ENCODE data around the gene ANGPTL4. TPM values are rescaled to one million over a fixed set of nuclear protein-coding genes. Genes with fewer than 3 reads are reported as not detected.
"Not testable (repeated sequence)": the region's sequence is repeated elsewhere in the genome, so short reads cannot be mapped to it uniquely, and the experiment has no call there.

The ANGPTL4 gene
- total RNA-seq, 1 donor from 2014 or later: 22.4 TPM

DNA sequence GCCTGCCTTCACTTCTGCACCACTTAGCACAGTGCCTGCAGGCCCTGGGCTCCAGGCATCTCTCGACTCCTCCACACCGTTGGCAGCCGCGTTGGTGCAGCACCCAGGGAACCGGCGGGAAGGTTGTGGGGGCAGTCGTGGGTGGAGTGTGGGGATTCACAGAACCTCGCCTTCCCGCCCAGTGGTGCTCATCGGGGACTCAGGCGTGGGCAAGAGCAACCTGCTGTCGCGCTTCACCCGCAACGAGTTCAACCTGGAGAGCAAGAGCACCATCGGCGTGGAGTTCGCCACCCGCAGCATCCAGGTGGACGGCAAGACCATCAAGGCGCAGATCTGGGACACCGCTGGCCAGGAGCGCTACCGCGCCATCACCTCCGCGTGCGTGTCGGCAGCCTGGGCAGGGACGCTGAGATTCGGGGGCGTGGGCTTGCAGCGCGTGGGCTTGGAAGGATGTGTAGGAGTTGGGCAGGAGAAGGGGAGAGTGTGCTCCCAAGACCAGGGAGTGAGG is 35.8 kb downstream of the ANGPTL4 start:
- no peaks in the 10 kb centered on the region for H3K36me3 ChIP-seq (ENCODE audit: control insufficient read depth, insufficient read depth, low read length)
- no peaks in the 10 kb centered on the region for H3K27me3 ChIP-seq (ENCODE audit: control insufficient read depth, insufficient read depth, low read length)
- TF ChIP-seq, protein P1, sequence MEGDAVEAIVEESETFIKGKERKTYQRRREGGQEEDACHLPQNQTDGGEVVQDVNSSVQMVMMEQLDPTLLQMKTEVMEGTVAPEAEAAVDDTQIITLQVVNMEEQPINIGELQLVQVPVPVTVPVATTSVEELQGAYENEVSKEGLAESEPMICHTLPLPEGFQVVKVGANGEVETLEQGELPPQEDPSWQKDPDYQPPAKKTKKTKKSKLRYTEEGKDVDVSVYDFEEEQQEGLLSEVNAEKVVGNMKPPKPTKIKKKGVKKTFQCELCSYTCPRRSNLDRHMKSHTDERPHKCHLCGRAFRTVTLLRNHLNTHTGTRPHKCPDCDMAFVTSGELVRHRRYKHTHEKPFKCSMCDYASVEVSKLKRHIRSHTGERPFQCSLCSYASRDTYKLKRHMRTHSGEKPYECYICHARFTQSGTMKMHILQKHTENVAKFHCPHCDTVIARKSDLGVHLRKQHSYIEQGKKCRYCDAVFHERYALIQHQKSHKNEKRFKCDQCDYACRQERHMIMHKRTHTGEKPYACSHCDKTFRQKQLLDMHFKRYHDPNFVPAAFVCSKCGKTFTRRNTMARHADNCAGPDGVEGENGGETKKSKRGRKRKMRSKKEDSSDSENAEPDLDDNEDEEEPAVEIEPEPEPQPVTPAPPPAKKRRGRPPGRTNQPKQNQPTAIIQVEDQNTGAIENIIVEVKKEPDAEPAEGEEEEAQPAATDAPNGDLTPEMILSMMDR (IDR thresholded peaks at IDR 0.05; ENCODE audit: insufficient read depth, low read length, poor library complexity, severe bottlenecking): no peak
- H3K4me3 ChIP-seq (ENCODE audit: low read depth, low read length): no peak overlapping the region
- no peak for DNase-seq (ENCODE audit: low read depth)

DNA sequence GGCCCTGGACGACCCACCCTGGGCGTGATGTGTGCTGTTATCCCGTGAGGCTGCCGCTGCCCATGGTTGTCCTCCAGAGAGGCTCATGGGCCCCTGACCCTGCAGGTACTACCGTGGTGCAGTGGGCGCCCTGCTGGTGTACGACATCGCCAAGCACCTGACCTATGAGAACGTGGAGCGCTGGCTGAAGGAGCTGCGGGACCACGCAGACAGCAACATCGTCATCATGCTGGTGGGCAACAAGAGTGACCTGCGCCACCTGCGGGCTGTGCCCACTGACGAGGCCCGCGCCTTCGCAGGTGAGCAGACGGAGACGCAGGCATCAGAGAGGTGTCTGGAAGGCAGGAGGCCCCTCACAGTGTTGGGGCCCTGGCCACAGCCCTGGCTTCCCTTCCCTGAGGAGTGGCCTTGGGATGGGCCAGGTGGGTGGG is 38.0 kb downstream of the ANGPTL4 start:
- no peaks in the 10 kb centered on the region for H3K36me3 ChIP-seq (ENCODE audit: control insufficient read depth, insufficient read depth, low read length)
- H3K27me3 ChIP-seq (ENCODE audit: control insufficient read depth, insufficient read depth, low read length): no peaks in the 10 kb centered on the region
- TF ChIP-seq, protein P1 (IDR thresholded peaks at IDR 0.05; ENCODE audit: insufficient read depth, low read length, poor library complexity, severe bottlenecking): no peak
- no peak for DNase-seq (ENCODE audit: low read depth)
- H3K4me3 ChIP-seq (ENCODE audit: low read depth, low read length): no peak overlapping the region

DNA sequence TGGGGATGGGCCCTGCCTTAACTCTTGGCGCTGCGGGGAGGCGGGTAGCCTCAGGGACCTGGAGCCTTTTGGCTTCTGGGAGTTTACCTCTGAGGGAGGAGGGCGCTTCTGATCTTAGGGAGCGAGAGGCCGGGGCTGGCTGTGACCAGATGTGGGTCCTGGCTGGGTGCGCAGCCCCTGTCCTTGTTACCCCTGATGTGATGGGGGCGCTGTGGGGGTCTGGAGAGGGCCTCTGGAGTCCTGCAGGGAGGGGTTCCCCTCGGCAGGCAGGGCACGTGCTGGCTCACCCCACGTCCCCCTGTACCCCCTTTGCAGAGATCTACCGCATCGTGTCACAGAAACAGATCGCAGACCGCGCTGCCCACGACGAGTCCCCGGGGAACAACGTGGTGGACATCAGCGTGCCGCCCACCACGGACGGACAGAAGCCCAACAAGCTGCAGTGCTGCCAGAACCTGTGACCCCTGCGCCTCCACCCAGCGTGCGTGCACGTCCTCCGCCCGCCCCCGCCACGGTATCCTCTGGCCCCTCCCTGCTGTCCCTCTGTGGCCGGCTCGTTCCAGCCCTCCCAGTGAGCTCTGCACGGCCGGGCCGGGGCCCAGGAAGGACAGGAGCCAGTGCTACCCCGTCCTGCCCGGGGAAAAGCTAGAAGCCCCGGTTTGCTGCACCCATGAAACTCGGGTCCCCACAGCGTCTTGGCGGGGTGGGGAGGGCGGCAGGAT is 39.3 kb downstream of the ANGPTL4 start:
- Histone ChIP-seq H3K4me3 (ENCODE audit: low read depth, low read length) (no peak overlapping the region), H3K36me3 (ENCODE audit: control insufficient read depth, insufficient read depth, low read length) (no peaks in the 10 kb centered on the region), H3K27me3 (ENCODE audit: control insufficient read depth, insufficient read depth, low read length) (no peaks in the 10 kb centered on the region)
- TF ChIP-seq, protein P1 (IDR thresholded peaks at IDR 0.05; ENCODE audit: insufficient read depth, low read length, poor library complexity, severe bottlenecking): no peak
- no peak for DNase-seq (ENCODE audit: low read depth)

DNA sequence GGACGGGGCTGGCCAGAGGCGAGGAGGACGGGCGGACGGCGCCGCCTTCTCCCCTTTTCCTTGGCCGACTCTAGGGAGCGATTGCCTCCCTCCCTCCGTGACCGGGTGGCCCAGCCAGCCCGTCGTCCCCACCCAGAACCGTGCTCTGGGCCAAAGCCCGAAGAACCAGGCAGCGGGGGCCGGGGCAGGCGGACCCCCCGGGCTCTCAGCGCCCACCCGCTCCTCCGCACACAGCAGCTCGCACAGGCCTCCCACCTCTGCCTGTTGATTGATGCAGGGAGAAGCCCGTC is 39.8 kb downstream of the ANGPTL4 start:
- no peak for DNase-seq (ENCODE audit: low read depth)
- TF ChIP-seq, protein P1 (IDR thresholded peaks at IDR 0.05; ENCODE audit: insufficient read depth, low read length, poor library complexity, severe bottlenecking): no peak
- H3K4me3 ChIP-seq (ENCODE audit: low read depth, low read length): no peak overlapping the region
- no peaks in the 10 kb centered on the region for H3K36me3 ChIP-seq (ENCODE audit: control insufficient read depth, insufficient read depth, low read length)
- no peaks in the 10 kb centered on the region for H3K27me3 ChIP-seq (ENCODE audit: control insufficient read depth, insufficient read depth, low read length)

DNA sequence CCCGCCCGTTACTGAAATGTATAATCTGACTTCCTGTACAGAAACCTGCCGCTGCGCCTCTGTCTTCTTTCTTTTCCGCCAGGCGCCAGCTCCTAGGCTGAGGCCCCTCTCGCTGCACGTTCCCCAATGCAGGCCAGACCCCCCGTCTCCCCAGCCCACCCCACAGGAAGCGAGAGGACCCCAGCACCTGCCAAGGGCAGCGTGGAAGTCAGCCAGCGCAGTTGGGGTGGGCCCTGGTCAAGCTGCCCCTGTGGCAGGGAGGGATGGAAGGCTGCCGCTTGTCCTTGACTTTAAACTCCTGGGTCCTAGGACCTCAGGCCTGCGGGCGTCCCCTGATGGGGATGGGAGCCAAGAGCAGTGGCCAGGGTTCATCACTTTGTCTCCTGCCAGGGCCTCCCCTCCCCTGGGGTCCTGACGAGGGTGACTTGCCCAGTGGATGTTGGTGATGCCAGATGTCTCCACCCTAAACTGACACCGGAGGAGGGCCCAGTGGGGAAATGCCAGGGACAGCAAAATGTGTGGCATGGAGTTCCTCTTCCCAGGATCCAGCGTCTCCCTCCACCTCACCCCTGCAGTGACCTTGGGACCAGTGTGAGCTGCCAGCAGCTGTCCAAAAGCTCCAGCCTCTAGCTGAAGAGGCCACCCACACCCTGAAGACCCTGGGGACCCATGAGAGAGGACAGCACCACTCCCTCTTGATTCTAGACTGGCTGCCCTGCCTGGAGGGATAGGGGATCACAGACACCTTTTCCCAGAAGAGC is 40.6 kb downstream of the ANGPTL4 start:
- DNase-seq (ENCODE audit: low read depth): no peak
- H3K36me3 ChIP-seq (ENCODE audit: control insufficient read depth, insufficient read depth, low read length): no peaks in the 10 kb centered on the region
- TF ChIP-seq, protein P1 (IDR thresholded peaks at IDR 0.05; ENCODE audit: insufficient read depth, low read length, poor library complexity, severe bottlenecking): no peak
- H3K27me3 ChIP-seq (ENCODE audit: control insufficient read depth, insufficient read depth, low read length): no peaks in the 10 kb centered on the region
- no peak overlapping the region for H3K4me3 ChIP-seq (ENCODE audit: low read depth, low read length)

DNA sequence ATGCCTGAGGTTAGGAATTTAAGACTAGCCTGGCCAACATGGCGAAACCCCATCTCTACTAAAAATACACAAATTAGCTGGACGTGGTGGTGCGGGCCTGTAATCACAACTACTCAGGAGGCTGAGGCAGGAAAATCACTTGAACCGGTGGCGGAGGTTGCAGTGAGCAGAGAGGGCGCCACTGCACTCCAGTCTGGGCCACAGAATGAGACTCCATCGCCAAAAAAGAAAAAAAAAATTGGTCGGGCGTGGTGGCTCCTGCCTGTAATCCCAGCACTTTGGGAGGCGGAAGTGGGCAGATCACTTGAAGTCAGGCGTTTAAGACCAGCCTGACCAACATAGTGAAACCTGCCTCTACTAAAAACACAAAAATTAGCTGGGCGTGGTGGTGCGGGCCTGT is 46.8 kb downstream of the ANGPTL4 start:
- H3K36me3 ChIP-seq (ENCODE audit: control insufficient read depth, insufficient read depth, low read length); H3K27me3 ChIP-seq (ENCODE audit: control insufficient read depth, insufficient read depth, low read length); H3K4me3 ChIP-seq (ENCODE audit: low read depth, low read length); DNase-seq (ENCODE audit: low read depth): not testable (repeated sequence)
